Transverse colon (tissue), 4 donors: ENCODE results near the gene APPBP2.

Source experiments
- CTCF ChIP-seq, 5 experiments: fragments of 200-600 bp in 3 of 5; fragments of 450-650 bp in 2 of 5; sonication (generic) in 3 of 5; IDR thresholded peaks; 1 replicate in 2 of 5; 2 replicates in 3 of 5; pipeline ENCODE4 v1.5.1; 2016 to 2017; ENCODE audit warnings: antibody characterized with exemption in 5 of 5, inconsistent platforms in 3 of 5, mild to moderate bottlenecking in 2 of 5, moderate library complexity in 1 of 5
- POLR2A ChIP-seq: fragments of 450-650 bp; IDR thresholded peaks from one replicate; pipeline ENCODE4 v1.6.1; 2016; ENCODE audit warnings: antibody characterized with exemption, mild to moderate bottlenecking, moderate library complexity
- POLR2AphosphoS5 ChIP-seq, 3 donors: sonication (generic); formaldehyde crosslinking; IDR thresholded peaks; one replicate each; pipeline ENCODE4 v1.6.1; 2016; ENCODE audit warnings: antibody characterized with exemption in 3 of 3

DNA sequence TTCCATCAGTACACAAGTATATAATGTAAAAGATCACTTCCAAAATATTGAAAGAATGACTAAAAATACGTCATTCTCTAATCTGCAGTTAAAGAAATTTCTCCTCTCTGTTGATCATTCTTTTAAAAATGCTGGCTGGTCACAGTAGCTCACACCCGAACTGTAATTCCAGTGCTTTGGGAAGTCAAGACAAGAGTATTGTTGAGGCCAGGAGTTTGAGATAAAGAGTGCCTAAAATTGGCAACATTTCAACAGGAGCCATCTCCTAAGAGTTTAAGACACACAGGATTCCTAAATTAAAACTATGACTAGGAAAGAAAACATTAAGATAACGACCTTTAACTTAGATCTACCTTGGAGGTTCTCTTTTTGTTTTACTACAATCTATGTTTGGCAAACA, 129.6 kb downstream of the APPBP2 start:
- TF ChIP-seq CTCF (IDR thresholded peaks at IDR 0.05) (no peak), POLR2A (no peak), POLR2AphosphoS5 (IDR thresholded peaks at IDR 0.05) (no peak)
